RPMI8226 (cell line): ENCODE results near the gene CACNA1H.
"Not testable (repeated sequence)": the region's sequence is repeated elsewhere in the genome, so short reads cannot be mapped to it uniquely, and the experiment has no call there.

ENCODE experiments used
- DNase-seq: peaks from one replicate; pipeline ENCODE4 v3.0.0-alpha.2; 2015

The CACNA1H gene

GRCh38 chr16:1256874-1257322 lies 104.0 kb downstream of the CACNA1H start:
- DNase-seq = no peak

- no peak for DNase-seq
Observed at GRCh38 chr16:1257561-1258224, 104.8 kb downstream of the CACNA1H start.

GRCh38 chr16:1258225-1258600 lies 105.3 kb downstream of the CACNA1H start:
- DNase-seq = peak; percentile 65

GRCh38 chr16:1258906-1259759 lies 106.2 kb downstream of the CACNA1H start:
- DNase-seq = peak; percentile 73

GRCh38 chr16:1259760-1260068 lies 106.8 kb downstream of the CACNA1H start:
- no peak for DNase-seq

GRCh38 chr16:1260101-1260680 lies 107.3 kb downstream of the CACNA1H start:
- DNase-seq = no peak

GRCh38 chr16:1261131-1261892 lies 108.4 kb downstream of the CACNA1H start:
- DNase-seq = peak; percentile 93

- no peak for DNase-seq
Observed at GRCh38 chr16:1262210-1262845, 109.4 kb downstream of the CACNA1H start.

GRCh38 chr16:1262846-1263221 lies 109.9 kb downstream of the CACNA1H start:
- no peak for DNase-seq

GRCh38 chr16:1263591-1264344 lies 110.9 kb downstream of the CACNA1H start:
- DNase-seq = no peak

- DNase-seq = no peak
Observed at GRCh38 chr16:1264345-1265089, 111.6 kb downstream of the CACNA1H start.

GRCh38 chr16:1265090-1265630 lies 112.3 kb downstream of the CACNA1H start:
- DNase-seq = no peak

- no peak for DNase-seq
Observed at GRCh38 chr16:1265826-1266225, 112.9 kb downstream of the CACNA1H start.

GRCh38 chr16:1269418-1269817 lies 116.5 kb downstream of the CACNA1H start:
- DNase-seq = not testable (repeated sequence)

GRCh38 chr16:1271380-1271723 lies 118.4 kb downstream of the CACNA1H start:
- DNase-seq = no peak
